H1 (cell line): ENCODE results near the gene SUSD1. TPM values are rescaled to one million over a fixed set of nuclear protein-coding genes. Genes with fewer than 3 reads are reported as not detected.

Experiments
- CTCF ChIA-PET: fragments of 300-600 bp; sonication (Branson Sonifier 250); formaldehyde crosslinking; loops from one replicate; lab custom pipeline; 2021; ENCODE audit not compliant: partially characterized antibody; lab: Charles Lee
- POLR2A ChIA-PET: fragments of 300-600 bp; sonication (Branson Sonifier 250); formaldehyde crosslinking; loops from one replicate; lab custom pipeline; 2021; ENCODE audit warnings: inconsistent platforms; ENCODE audit not compliant: partially characterized antibody; lab: Charles Lee
- DNase-seq, 2 experiments: peaks; one replicate each; pipeline versions ENCODE4 v3.0.0 to v3.0.0-alpha.2; 2010 to 2022; ENCODE audit warnings: low spot score in 2 of 2, low read depth in 1 of 2, mixed read lengths in 1 of 2
- FAIRE-seq: peaks from 2 replicates; lab custom pipeline; 2011; peaks lifted over from hg19 to GRCh38; lab: Jason Lieb, UNC
- H2AFZ ChIP-seq: 2 replicates; pipeline ENCODE4 v1.8.1; 2012; ENCODE audit warnings: low read length, inconsistent platforms
- H2AK5ac ChIP-seq: 2 replicates; pipeline ENCODE4 v1.6.1; 2013; ENCODE audit warnings: low read depth, low read length
- H2BK120ac ChIP-seq: replicated peaks from 2 replicates; pipeline ENCODE3; 2013; ENCODE audit warnings: low read depth, low read length, inconsistent platforms
- H2BK12ac ChIP-seq: 2 replicates; pipeline ENCODE4 v1.6.1; 2013; ENCODE audit warnings: low read depth, low read length
- H2BK15ac ChIP-seq: 2 replicates; pipeline ENCODE4 v1.6.1; 2013; ENCODE audit warnings: low read length
- H2BK20ac ChIP-seq: 2 replicates; pipeline ENCODE4 v1.6.1; 2013; ENCODE audit warnings: low read length
- H2BK5ac ChIP-seq: 2 replicates; pipeline ENCODE4 v1.6.1; 2013; ENCODE audit warnings: low read depth, low read length
- H3K14ac ChIP-seq: 2 replicates; pipeline ENCODE4 v1.6.1; 2013; ENCODE audit warnings: inconsistent platforms; ENCODE audit not compliant: insufficient read length
- H3K18ac ChIP-seq: 2 replicates; pipeline ENCODE4 v1.6.1; 2013; ENCODE audit warnings: low read length; ENCODE audit errors: extremely low read depth
- H3K23ac ChIP-seq: 2 replicates; pipeline ENCODE4 v1.6.1; 2013; ENCODE audit warnings: inconsistent platforms; ENCODE audit not compliant: insufficient read length
- H3K23me2 ChIP-seq: 2 replicates; pipeline ENCODE4 v1.6.1; 2013; ENCODE audit warnings: low read depth, low read length
- H3K27ac ChIP-seq: 2 replicates; pipeline ENCODE4 v1.6.1; 2011; ENCODE audit warnings: low read depth, low read length, inconsistent platforms
- H3K27me3 ChIP-seq, 4 experiments: replicated peaks in 1 of 4; 1 replicate in 1 of 4; 2 replicates in 3 of 4; pipeline versions ENCODE4 v1.6.1 to v1.8.1; 2011 to 2013; ENCODE audit warnings: low read length in 3 of 4, mild to moderate bottlenecking in 3 of 4, inconsistent platforms in 2 of 4, mixed read lengths in 2 of 4, moderate library complexity in 1 of 4; ENCODE audit not compliant: control insufficient read depth in 3 of 4, insufficient read depth in 3 of 4; ENCODE audit errors: extremely low read depth in 1 of 4
- H3K36me3 ChIP-seq, 4 experiments: 2 replicates each; pipeline versions ENCODE4 v1.6.1 to v1.8.1; 2011 to 2013; ENCODE audit warnings: mild to moderate bottlenecking in 4 of 4, low read length in 3 of 4, moderate library complexity in 2 of 4, control low read depth in 1 of 4, inconsistent platforms in 1 of 4; ENCODE audit not compliant: insufficient read depth in 4 of 4, control insufficient read depth in 2 of 4
- H3K4ac ChIP-seq: replicated peaks from 2 replicates; pipeline ENCODE3; 2013; ENCODE audit warnings: low read length, low read depth, mixed read lengths, inconsistent platforms; ENCODE audit not compliant: insufficient read length
- H3K4me1 ChIP-seq, 4 experiments: replicated peaks in 1 of 4; 1 replicate in 1 of 4; 2 replicates in 3 of 4; pipeline versions ENCODE4 v1.6.1 to v1.8.1; 2011 to 2013; ENCODE audit warnings: low read length in 3 of 4, inconsistent platforms in 2 of 4, mixed read lengths in 1 of 4; ENCODE audit not compliant: insufficient read depth in 4 of 4, control insufficient read depth in 3 of 4
- H3K4me2 ChIP-seq, 2 experiments: 2 replicates each; pipeline versions ENCODE4 v1.6.1 to v1.8.1; 2011 to 2013; ENCODE audit warnings: low read depth in 2 of 2, low read length in 2 of 2, control low read depth in 1 of 2, inconsistent platforms in 1 of 2, mild to moderate bottlenecking in 1 of 2; ENCODE audit not compliant: insufficient read depth in 1 of 2
- H3K4me3 ChIP-seq, 4 experiments: fragments of 200-600, 300-600 bp in 1 of 4; sonication (generic), shearing (Covaris generic), sonication (Bioruptor Twin) in 1 of 4; 2 replicates each; pipeline versions ENCODE4 v1.5.1 to v1.8.1; 2011 to 2016; ENCODE audit warnings: low read length in 4 of 4, low read depth in 3 of 4, control low read depth in 2 of 4, inconsistent platforms in 2 of 4, mild to moderate bottlenecking in 2 of 4, mixed read lengths in 1 of 4, moderate library complexity in 1 of 4; ENCODE audit not compliant: insufficient read depth in 2 of 4; ENCODE audit errors: extremely low read depth in 1 of 4
- H3K56ac ChIP-seq: replicated peaks from 2 replicates; pipeline ENCODE3; 2013; ENCODE audit warnings: low read depth, mild to moderate bottlenecking, mixed read lengths, low read length, inconsistent platforms; ENCODE audit not compliant: insufficient read length
- H3K79me1 ChIP-seq: 2 replicates; pipeline ENCODE4 v1.6.1; 2013; ENCODE audit warnings: low read depth, low read length, control low read depth
- H3K79me2 ChIP-seq, 2 experiments: 2 replicates each; pipeline versions ENCODE4 v1.6.1 to v1.8.1; 2012 to 2013; ENCODE audit warnings: low read length in 2 of 2, mild to moderate bottlenecking in 2 of 2, inconsistent platforms in 1 of 2; ENCODE audit not compliant: insufficient read depth in 2 of 2, control insufficient read depth in 1 of 2
- H3K9ac ChIP-seq, 4 experiments: replicated peaks in 1 of 4; 1 replicate in 1 of 4; 2 replicates in 3 of 4; pipeline versions ENCODE4 v1.6.1 to v1.8.1; 2011 to 2013; ENCODE audit warnings: low read depth in 3 of 4, low read length in 3 of 4, control low read depth in 2 of 4, mild to moderate bottlenecking in 2 of 4, moderate library complexity in 2 of 4, inconsistent platforms in 1 of 4; ENCODE audit errors: extremely low read depth in 1 of 4
- H3K9me3 ChIP-seq, 2 experiments: 2 replicates each; pipeline versions ENCODE4 v1.6.1 to v1.8.1; 2012 to 2013; ENCODE audit warnings: mild to moderate bottlenecking in 2 of 2, moderate library complexity in 2 of 2, control low read depth in 1 of 2, inconsistent platforms in 1 of 2, low read depth in 1 of 2, low read length in 1 of 2, mixed read lengths in 1 of 2; ENCODE audit not compliant: insufficient read depth in 2 of 2
- H4K20me1 ChIP-seq, 2 experiments: replicated peaks in 1 of 2; 2 replicates each; pipeline versions ENCODE3 to v1.8.1; 2011 to 2013; ENCODE audit warnings: inconsistent platforms in 2 of 2, low read length in 2 of 2, mild to moderate bottlenecking in 1 of 2; ENCODE audit not compliant: insufficient read depth in 2 of 2, control insufficient read depth in 1 of 2
- H4K5ac ChIP-seq: 2 replicates; pipeline ENCODE4 v1.6.1; 2013; ENCODE audit warnings: low read length, low read depth, mixed read lengths, inconsistent platforms; ENCODE audit not compliant: insufficient read length
- H4K8ac ChIP-seq: 2 replicates; pipeline ENCODE4 v1.8.0; 2013; ENCODE audit warnings: mild to moderate bottlenecking, moderate library complexity, low read length, inconsistent platforms; ENCODE audit not compliant: insufficient read depth; ENCODE audit errors: extremely low read depth
- H4K91ac ChIP-seq: replicated peaks from 2 replicates; pipeline ENCODE3; 2013; ENCODE audit warnings: low read length, mixed read lengths, inconsistent platforms; ENCODE audit not compliant: insufficient read length
- SIRT6 ChIP-seq: IDR thresholded peaks from one replicate; pipeline ENCODE4 v1.7.1; 2012; ENCODE audit warnings: low read length, inconsistent platforms
- WGBS, 2 experiments: shearing (Covaris generic) in 1 of 2; methylation state at CpG; one replicate each; pipeline versions ENCODE4 v1.1.6 to v1.1.7; 2013 to 2015; ENCODE audit warnings: low lambda C conversion rate in 2 of 2, mixed read lengths in 2 of 2, inconsistent platforms in 1 of 2, low coverage in 1 of 2, missing lambda C conversion rate in 1 of 2; ENCODE audit not compliant: insufficient replicate concordance in 2 of 2, insufficient coverage in 1 of 2, insufficient read length in 1 of 2; ENCODE audit errors: extremely low coverage in 1 of 2, missing lambda C conversion rate in 1 of 2; 5-methylcytosine and 5-hydroxymethylcytosine counted together
- polyA plus RNA-seq, 7 experiments: library from polyadenylated mRNA; depleted of rRNA in 3 of 7; stranded (reverse) in 5 of 7; unstranded in 2 of 7; fragments of >200 nt in 5 of 7; fragments of 200-250 nt in 2 of 7; gene quantifications; 1 replicate in 5 of 7; 2 replicates in 1 of 7; 4 replicates in 1 of 7; pipeline versions ENCODE4 v1.2.1 to v1.2.3, GENCODE V29; 2011 to 2013; ENCODE audit warnings: missing spikeins in 2 of 7, mixed read lengths in 2 of 7
- total RNA-seq: library from RNA; stranded (reverse); fragmentation: NEBNext Ultra II Directional; extraction: Animal tissue kit (Norgen Biotek cat#: 25700); gene quantifications from 2 replicates; pipeline ENCODE4 v1.2.1, GENCODE V29; 2021

The SUSD1 gene
- total and polyA plus RNA-seq, 2 of the 8 experiments (the other 6 are each of a cell fraction or from before 2014, with no cell fraction given) = 2.8 to 7.2 TPM

GRCh38 chr9:112033237-112034215 is 141.6 kb downstream of the SUSD1 start:
- H3K9ac ChIP-seq = no peak overlapping the region
- no peaks in the 10 kb centered on the region for H4K20me1 ChIP-seq
- no peak overlapping the region for H3K18ac ChIP-seq
- no peaks in the 10 kb centered on the region for H3K36me3 ChIP-seq
- no peak overlapping the region for H3K4ac ChIP-seq
- no peak overlapping the region for H4K5ac ChIP-seq
- H3K79me2 ChIP-seq = no peaks in the 10 kb centered on the region
- H3K4me3 ChIP-seq = no peak overlapping the region
- FAIRE-seq (no peak), DNase-seq (no peak)
- H2BK120ac ChIP-seq = no peak overlapping the region
- H2BK12ac ChIP-seq = no peak overlapping the region
- H3K27ac ChIP-seq = no peak overlapping the region
- no peak overlapping the region for H4K8ac ChIP-seq
- CTCF ChIA-PET = interaction anchor here (1.1 to 1.7 kb wide), 4 partner anchors 12 to 41 kb away, joined by 3 to 4 read pairs (median 3); no protein-coding TSS in a partner anchor
- no peaks in the 10 kb centered on the region for H3K79me1 ChIP-seq
- no peak overlapping the region for H2BK15ac ChIP-seq
- H3K9me3 ChIP-seq = no peaks in the 10 kb centered on the region
- no peak overlapping the region for H2BK5ac ChIP-seq
- no peak overlapping the region for H3K4me2 ChIP-seq
- H3K23me2 ChIP-seq = no peaks in the 10 kb centered on the region; the same call in 1 of the 2 replicates
- POLR2A ChIA-PET = interaction anchor here (0.8 kb wide), 1 partner anchor 10 kb away, joined by 3 read pairs; no protein-coding TSS in a partner anchor
- H4K91ac ChIP-seq = no peak overlapping the region
- no peak overlapping the region for H2BK20ac ChIP-seq
- TF ChIP-seq SIRT6 = no peak
- H3K14ac ChIP-seq = no peak overlapping the region
- 88% methylated on average over 9 of the region's 9 CpGs; no CpG with 5 or more reads in 1 of the 2 experiments for WGBS, 2 experiments
- H3K23ac ChIP-seq = no peak overlapping the region
- H3K27me3 ChIP-seq = no peaks in the 10 kb centered on the region
- H2AK5ac ChIP-seq = no peak overlapping the region
- H3K4me1 ChIP-seq = peaks cover 0 to 9% (median 1%) of the 10 kb centered on the region in 4 experiments; a peak in 3 of 7 replicates
- no peak overlapping the region for H2AFZ ChIP-seq
- no peak overlapping the region for H3K56ac ChIP-seq
